EL (cell line): ENCODE results near the gene DIRAS1.
"Not testable (repeated sequence)": the region's sequence is repeated elsewhere in the genome, so short reads cannot be mapped to it uniquely, and the experiment has no call there.

Experiments used
- DNase-seq: peaks from one replicate; pipeline ENCODE4 v3.0.0-alpha.2; 2016

DIRAS1 gene

DNA sequence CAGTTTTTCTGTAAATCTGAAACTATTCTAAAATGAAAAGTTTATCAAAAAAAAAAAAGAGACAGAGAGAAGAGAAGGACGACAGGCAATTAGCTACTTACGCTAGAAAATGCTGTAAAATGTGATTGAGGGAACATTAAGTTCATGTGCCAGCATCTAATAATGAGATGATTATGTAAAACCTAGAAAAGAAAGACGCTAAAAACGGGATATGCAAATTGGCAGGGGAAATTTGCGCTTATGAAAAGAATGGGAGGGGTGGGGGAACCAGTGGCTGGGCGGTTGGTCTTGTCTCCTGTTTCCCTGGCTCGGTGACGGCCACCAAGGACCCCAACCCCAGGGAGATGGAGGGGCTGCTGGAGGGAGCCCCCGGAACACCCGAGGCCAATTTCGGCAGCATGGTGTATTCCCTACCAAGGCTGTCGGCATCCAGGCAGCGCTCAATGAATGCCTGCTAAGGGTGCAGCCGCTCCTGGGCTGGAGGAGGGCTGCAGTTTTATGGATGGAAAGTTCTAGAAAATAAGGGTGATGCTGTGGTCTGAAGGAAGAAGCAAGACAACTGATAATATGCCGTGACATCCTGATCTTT, 52.9 kb downstream of the DIRAS1 start:
- DNase-seq, result no peak

DNA sequence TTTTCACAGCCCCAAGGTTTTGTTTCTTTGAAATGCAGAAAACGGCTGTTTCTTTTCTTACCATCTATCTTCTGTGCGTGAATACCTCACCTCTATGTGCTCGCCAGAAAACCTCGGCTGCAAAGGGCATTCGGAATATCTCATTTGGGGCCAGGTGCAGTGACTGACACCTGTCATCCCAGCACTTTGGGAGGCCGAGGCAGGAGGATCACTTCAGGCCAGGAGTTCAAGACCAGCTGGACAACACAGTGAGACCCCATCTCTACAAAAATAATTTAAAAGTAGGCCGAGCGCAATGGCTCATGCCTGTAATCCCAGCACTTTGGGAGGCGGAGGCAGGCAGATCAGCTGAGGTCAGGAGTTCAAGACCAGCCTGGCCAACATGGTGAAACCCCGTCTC, 53.8 kb downstream of the DIRAS1 start:
- not testable (repeated sequence) for DNase-seq

DNA sequence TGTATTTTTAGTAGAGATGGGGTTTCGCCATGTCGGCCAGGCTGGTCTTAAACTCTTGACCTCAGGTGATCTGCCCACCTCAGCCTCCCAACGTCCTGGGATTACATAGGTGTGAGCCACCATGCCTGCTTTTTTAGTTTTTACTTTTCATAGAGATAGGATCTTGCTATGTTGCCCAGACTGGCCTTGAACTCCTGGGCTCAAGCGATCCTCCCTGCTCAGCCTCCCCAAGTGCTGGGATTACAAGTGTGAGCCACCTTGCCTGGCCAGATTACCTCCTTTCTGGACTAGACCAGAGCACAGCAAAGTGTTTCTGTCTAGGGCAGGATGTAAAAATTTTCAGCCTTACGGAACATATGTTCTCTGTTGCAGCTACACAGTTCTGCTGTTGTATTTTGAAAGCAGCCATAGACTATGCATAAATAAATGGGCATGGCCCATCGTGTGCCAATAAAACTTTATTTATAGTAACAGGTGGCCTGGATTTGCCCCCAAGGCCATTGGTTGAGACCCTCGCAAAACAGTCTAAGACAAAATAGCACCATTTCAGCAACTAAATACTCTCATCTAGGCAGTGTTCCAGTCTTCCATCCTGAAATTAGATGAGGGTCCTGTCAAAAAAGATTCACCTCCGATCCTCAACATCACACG, 54.7 kb downstream of the DIRAS1 start:
- DNase-seq, result no peak

DNA sequence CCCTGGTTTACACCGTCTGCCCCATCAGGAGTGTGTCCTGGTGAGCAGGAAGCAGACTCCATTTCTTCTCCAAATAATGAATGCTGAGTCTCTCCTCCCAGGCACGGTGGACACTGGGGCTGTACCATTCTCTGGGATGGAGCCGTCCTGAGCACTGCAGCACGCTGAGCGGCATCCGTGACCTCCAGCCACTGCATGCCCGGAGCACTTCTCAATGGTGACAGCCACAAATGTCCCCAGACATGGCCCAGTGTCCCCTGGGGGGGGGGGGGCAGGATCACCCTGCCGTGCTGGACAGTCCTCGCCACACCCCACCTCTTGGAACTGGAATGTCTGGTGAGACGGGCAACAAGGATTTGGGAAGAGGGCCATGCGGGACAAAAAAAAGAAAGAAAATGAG, 56.1 kb downstream of the DIRAS1 start:
- no peak for DNase-seq
